Activated CD8-positive, alpha-beta T cell treated with anti-CD3 and anti-CD28 coated beads for 36 hours (primary cell): ENCODE results near the gene MTA3. TPM values are rescaled to one million over a fixed set of nuclear protein-coding genes. Genes with fewer than 3 reads are reported as not detected.
"Not testable (repeated sequence)": the region's sequence is repeated elsewhere in the genome, so short reads cannot be mapped to it uniquely, and the experiment has no call there.

ENCODE experiments used
- ATAC-seq: fragments of 200-7000 bp; cut with Tn5 transposase; one replicate; pipeline ENCODE4 v1.10.0; 2021; ENCODE audit warnings: mild to moderate bottlenecking, moderate library complexity
- CTCF ChIA-PET: fragments of 350-600 bp; sonication (Branson Sonifier 250); formaldehyde crosslinking; loops from one replicate; lab custom pipeline; 2021; ENCODE audit warnings: antibody characterized with exemption; lab: Charles Lee
- POLR2A ChIA-PET: fragments of 350-600 bp; sonication (Branson Sonifier 250); formaldehyde crosslinking; loops from one replicate; lab custom pipeline; 2021; ENCODE audit warnings: antibody characterized with exemption; lab: Charles Lee
- DNase-seq: peaks from one replicate; pipeline ENCODE4 v3.0.0-alpha.2; 2020
- H3K27ac Mint-ChIP-seq: one replicate; pipeline ENCODE4 v1.8.0; 2021; ENCODE audit warnings: mild to moderate bottlenecking, mixed read lengths
- H3K27me3 Mint-ChIP-seq: one replicate; pipeline ENCODE4 v1.8.0; 2021; ENCODE audit warnings: mixed read lengths
- H3K36me3 Mint-ChIP-seq: one replicate; pipeline ENCODE4 v1.8.0; 2021; ENCODE audit warnings: low read depth, mixed read lengths
- H3K4me1 Mint-ChIP-seq: one replicate; pipeline ENCODE4 v1.8.0; 2021; ENCODE audit warnings: low read depth, mixed read lengths
- H3K4me3 Mint-ChIP-seq: one replicate; pipeline ENCODE4 v1.8.0; 2021; ENCODE audit warnings: mild to moderate bottlenecking, moderate library complexity, mixed read lengths
- H3K9me3 Mint-ChIP-seq: one replicate; pipeline ENCODE4 v1.8.0; 2021; ENCODE audit warnings: mixed read lengths
- CTCF ChIP-seq: fragments of 200-600 bp; IDR thresholded peaks from one replicate; pipeline ENCODE4 v1.8.0; 2022; ENCODE audit warnings: antibody characterized with exemption, mild to moderate bottlenecking
- intact Hi-C: fragments of 100-400 bp; cut with micrococcal nuclease; formaldehyde crosslinking; loops from one replicate; pipeline ENCODE4 v1.10.0; 2022
- total RNA-seq, 2 experiments: library from RNA; stranded (reverse); gene quantifications; one replicate each; pipeline ENCODE4 v1.2.3, GENCODE V29; 2021

Gene MTA3
- total RNA-seq, 2 experiments from 2014 or later, result 32.6 to 35.9 TPM

DNA sequence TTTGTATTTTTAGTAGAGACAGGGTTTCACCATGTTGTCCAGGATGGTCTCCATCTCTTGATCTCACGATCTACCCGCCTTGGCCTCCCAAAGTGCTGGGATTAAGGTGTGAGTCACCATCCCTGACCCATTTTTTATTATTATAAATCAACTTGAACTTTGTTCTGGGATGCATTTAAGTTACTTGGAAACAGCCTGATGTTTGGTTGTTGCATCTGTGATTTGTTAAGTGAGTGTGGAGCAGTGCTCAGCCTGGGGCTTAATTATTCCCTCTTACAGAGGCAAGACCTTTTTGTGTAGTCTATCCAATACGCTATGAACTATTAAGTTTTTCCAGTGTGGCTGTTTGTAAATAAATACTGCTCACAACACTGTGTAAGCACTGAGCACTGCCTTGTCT, 32.6 kb downstream of the MTA3 start:
- no peak for ATAC-seq
- H3K36me3 Mint-ChIP-seq, result peaks cover 4% of the 10 kb centered on the region
- intact Hi-C loops, result no loop called here
- no peak overlapping the region for H3K27ac Mint-ChIP-seq
- DNase-seq, result no peak
- no peaks in the 10 kb centered on the region for H3K9me3 Mint-ChIP-seq
- H3K27me3 Mint-ChIP-seq, result no peaks in the 10 kb centered on the region
- H3K4me1 Mint-ChIP-seq, result peaks cover 19% of the 10 kb centered on the region
- no peak overlapping the region for H3K4me3 Mint-ChIP-seq
- POLR2A ChIA-PET, result no interaction called here
- CTCF ChIA-PET, result no interaction called here
- no peak for TF ChIP-seq CTCF

- Mint-ChIP-seq H3K9me3 (no peaks in the 10 kb centered on the region), H3K27ac (no peak overlapping the region), H3K4me3 (no peak overlapping the region), H3K27me3 (no peaks in the 10 kb centered on the region), H3K36me3 (peaks cover 4% of the 10 kb centered on the region), H3K4me1 (peaks cover 19% of the 10 kb centered on the region)
- intact Hi-C loops, result no loop called here
- ATAC-seq, result no peak
- ChIA-PET POLR2A (no interaction called here), CTCF (interaction anchor here (1.1 to 1.4 kb wide), 2 partner anchors 12 to 104 kb away, joined by 4 read pairs; no protein-coding TSS in a partner anchor)
- no peak for DNase-seq
- no peak for TF ChIP-seq CTCF
Measured at GRCh38 chr2:42602218-42602875, 33.9 kb downstream of the MTA3 start.

DNA sequence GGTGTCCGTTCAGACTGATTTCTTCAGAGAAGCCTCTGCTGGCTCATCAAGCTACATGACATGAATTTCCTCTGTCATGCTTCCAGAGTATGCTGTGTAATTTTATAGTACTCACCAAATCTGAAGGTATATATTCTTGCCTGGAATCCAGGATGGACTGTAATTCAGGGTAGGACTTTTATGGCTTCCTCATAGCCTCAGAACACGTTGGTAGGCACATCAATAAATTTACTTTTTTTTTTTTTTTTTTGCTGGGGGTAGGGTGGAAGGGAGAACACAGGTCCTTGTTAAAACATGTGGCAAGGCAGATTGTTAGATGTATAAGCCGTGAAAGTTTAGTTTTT, 34.4 kb downstream of the MTA3 start:
- no peak for TF ChIP-seq CTCF
- POLR2A ChIA-PET, result no interaction called here
- DNase-seq, result no peak
- CTCF ChIA-PET, result interaction anchor here (1.1 to 1.4 kb wide), 2 partner anchors 11 to 105 kb away, joined by 4 read pairs; no protein-coding TSS in a partner anchor
- Mint-ChIP-seq H3K9me3 (no peaks in the 10 kb centered on the region), H3K27ac (no peak overlapping the region), H3K4me1 (peaks cover 19% of the 10 kb centered on the region), H3K27me3 (no peaks in the 10 kb centered on the region), H3K36me3 (peaks cover 4% of the 10 kb centered on the region), H3K4me3 (no peak overlapping the region)
- no peak for ATAC-seq
- intact Hi-C loops, result no loop called here

DNA sequence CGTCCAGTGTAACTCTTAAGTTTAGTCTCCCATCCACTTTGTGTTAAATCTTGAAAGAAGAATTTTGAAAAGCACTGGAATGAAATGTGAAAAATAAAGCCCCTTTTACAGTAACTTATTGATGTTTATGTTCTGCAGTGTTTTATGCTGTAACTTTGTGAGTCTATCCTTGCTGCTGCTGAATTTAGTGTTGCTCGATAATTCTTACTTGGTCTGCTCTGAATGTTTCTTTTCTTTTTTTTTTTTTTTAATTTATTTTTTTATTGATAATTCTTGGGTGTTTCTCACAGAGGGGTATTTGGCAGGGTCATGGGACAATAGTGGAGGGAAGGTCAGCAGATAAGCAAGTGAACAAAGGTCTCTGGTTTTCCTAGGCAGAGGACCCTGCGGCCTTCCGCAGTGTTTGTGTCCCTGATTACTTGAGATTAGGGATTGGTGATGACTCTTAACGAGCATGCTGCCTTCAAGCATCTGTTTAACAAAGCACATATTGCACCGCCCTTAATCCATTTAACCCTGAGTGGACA, 36.0 kb downstream of the MTA3 start:
- intact Hi-C loops, H3K36me3 Mint-ChIP-seq, H3K27me3 Mint-ChIP-seq, CTCF ChIA-PET, H3K27ac Mint-ChIP-seq, POLR2A ChIA-PET, H3K9me3 Mint-ChIP-seq, DNase-seq, ATAC-seq, H3K4me3 Mint-ChIP-seq: not testable (repeated sequence)
- H3K4me1 Mint-ChIP-seq, result peaks cover 15% of the 10 kb centered on the region

DNA sequence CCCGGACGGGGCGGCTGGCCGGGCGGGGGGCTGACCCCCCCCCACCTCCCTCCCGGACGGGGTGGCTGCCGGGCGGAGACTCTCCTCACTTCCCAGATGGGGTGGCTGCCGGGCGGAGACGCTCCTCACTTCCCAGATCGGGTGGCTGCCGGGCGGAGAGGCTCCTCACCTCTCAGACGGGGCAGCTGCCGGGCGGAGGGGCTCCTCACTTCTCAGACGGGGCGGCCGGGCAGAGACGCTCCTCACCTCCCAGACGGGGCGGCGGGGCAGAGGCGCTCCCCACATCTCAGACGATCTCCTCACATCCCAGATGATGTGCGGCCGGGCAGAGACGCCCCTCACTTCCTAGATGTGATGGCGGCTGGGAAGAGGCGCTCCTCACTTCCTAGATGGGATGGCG, 37.7 kb downstream of the MTA3 start:
- CTCF ChIA-PET, DNase-seq, H3K9me3 Mint-ChIP-seq, H3K4me3 Mint-ChIP-seq, intact Hi-C loops, ATAC-seq, POLR2A ChIA-PET, H3K27ac Mint-ChIP-seq, H3K27me3 Mint-ChIP-seq: not testable (repeated sequence)
- peaks cover 13% of the 10 kb centered on the region for H3K36me3 Mint-ChIP-seq
- H3K4me1 Mint-ChIP-seq, result peaks cover 15% of the 10 kb centered on the region

- Mint-ChIP-seq H3K36me3 (peaks cover 15% of the 10 kb centered on the region), H3K27ac (no peak overlapping the region), H3K4me3 (no peak overlapping the region), H3K9me3 (no peaks in the 10 kb centered on the region), H3K27me3 (no peaks in the 10 kb centered on the region), H3K4me1 (peaks cover 10% of the 10 kb centered on the region)
- ChIA-PET POLR2A (no interaction called here), CTCF (no interaction called here)
- DNase-seq, result no peak
- no peak for TF ChIP-seq CTCF
- no peak for ATAC-seq
- intact Hi-C loops, result no loop called here
Measured at GRCh38 chr2:42607101-42607637, 38.7 kb downstream of the MTA3 start.
